Heart left ventricle (tissue), 13 donors: ENCODE data around the gene CD81.

Experiments used
- CTCF ChIP-seq, 12 donors: fragments of 200-600 bp; sonication (generic) in 4 of 12; IDR thresholded peaks; one replicate each; pipeline versions ENCODE4 v1.5.0 to v1.8.0; 2018 to 2022; ENCODE audit warnings: antibody characterized with exemption in 12 of 12, mild to moderate bottlenecking in 5 of 12
- POLR2A ChIP-seq, 2 donors: fragments of 450-650 bp; IDR thresholded peaks; one replicate each; pipeline ENCODE4 v1.6.1; 2017; ENCODE audit warnings: antibody characterized with exemption in 2 of 2, mild to moderate bottlenecking in 2 of 2, moderate library complexity in 2 of 2
- donor health status: ischemic (EF 13 %, LVEDD 7.1; RV severe dilation, severe dysfunction).
- donor health status: DM: no; HTN: yes; CAD: no.
- donor health status: DM: no; HTN: no; CAD: no.
- donor health status: ischemic (EF 25% LVEDD 6.9; RV normal size, moderate dysfunction).
- donor health status: ischemic (EF 25% LVEDD 5.7; RV mildly dilated, moderate dysfunction).
- donor health status: ischemic (EF 35%, LVEDD 5.7; RV mildly dilated, moderate dysfunction).
- donor health status: nonischemic (EF 11% LVEDD 7.7; RV severe dilation, severe dysfunction).
- donor health status: DM: yes; HTN: yes; CAD: no.
- donor health status: PGD.
- donor health status: ischemic (EF 29% LVEDD 5.4; RV normal size, mild dysfunction).
- donor health status: nonischemic (EF 23%, LVEDD 6.1; RV moderate dilation, normal function).

- TF ChIP-seq POLR2A (IDR thresholded peaks at IDR 0.05) (no peak), CTCF (IDR thresholded peaks at IDR 0.05) (no peak)
These were observed 60.4 kb downstream of the CD81 start for GRCh38 chr11:2437516-2437915.
